ENCODE measurements around the gene ZNF737.
"Not testable (repeated sequence)": the region's sequence is repeated elsewhere in the genome, so short reads cannot be mapped to it uniquely, and the experiment has no call there.

The ZNF737 gene

GRCh38 chr19:20565321-20566018, at the start of gene ZNF737:
Gene ZNF737, minus strand, starts transcription at chr19:20565781. Its CDS starts 141 bp downstream, at chr19:20565640.
- in situ Hi-C loops (cut with MboI; ENCODE audit: low sequenced_read_pairs) = no loop called here

GRCh38 chr19:20614971-20615370, 49.4 kb upstream of the ZNF737 start:
- in situ Hi-C loops (cut with MboI; ENCODE audit: low sequenced_read_pairs) = not testable (repeated sequence)

DNA sequence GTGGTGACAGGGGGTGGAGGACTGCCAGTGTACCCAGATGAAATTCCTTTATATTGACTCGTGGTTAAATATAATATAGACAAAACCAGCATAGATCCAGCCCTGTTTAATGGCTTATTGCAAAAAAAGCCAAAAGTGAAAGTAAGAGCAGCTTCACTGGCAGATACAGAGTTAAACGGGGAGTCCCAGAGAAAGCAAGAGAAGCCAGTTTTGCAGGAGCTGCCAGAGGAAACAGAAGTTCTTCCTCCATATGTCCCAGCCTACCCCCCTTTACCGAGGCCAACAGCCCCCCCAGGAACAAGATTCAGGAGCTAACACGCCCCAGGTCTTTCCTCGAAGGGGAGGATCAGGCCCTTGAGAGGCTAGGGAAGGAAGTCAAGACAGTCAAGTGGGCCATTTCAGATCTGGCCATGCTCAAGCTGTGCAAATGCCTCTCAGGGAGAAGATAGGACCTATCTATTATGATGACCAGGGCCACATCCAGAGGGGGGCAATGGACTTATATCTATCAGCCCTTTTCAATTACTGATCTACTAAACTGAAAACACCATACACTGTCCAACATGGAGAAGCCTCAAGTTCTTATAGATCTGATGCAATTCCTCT, 47.2 kb upstream of the ZNF737 start:
- in situ Hi-C loops (cut with MboI; ENCODE audit: low sequenced_read_pairs) = no loop called here

DNA sequence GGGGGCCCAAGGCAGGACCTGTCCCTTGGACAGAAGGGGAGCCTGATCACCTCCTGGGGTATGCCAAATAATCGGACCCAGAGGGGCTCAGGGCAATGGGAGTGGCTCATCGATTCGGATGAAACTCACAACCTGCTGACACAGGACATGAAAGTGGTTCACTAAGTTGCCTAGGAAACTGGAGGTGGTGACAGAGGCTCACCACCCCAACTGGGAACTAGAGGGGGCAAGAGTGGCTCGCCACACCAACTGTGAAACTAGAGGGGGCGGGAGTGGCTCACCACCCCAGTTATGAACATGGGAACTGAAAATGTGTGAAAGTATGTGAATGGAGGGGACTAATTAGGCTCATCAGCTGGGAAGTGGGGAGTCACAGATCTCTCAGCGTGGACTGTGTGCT, 46.3 kb upstream of the ZNF737 start:
- in situ Hi-C loops (cut with MboI; ENCODE audit: low sequenced_read_pairs) = no loop called here

- in situ Hi-C loops (cut with MboI; ENCODE audit: low sequenced_read_pairs) = no loop called here
These were observed 42.4 kb upstream of the ZNF737 start for GRCh38 chr19:20607943-20608342.

DNA sequence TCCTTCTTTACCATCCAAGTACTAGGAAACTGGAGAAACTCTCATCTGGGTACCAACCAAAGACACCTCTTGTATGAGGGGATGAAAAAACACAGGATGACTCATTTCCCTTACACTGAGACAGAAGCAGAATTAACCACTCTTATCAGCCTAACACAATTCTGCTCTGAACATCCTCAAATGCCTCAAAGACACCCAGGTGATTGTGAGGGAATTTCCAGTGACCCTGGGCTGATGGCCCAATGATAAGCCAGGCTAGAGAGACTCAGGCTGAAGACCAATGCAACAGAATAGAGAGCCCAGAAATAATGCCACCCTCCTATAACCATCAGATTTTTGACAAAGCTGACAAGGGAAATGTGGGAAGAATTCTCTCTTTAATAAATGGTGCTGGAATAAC, 7.0 kb downstream of the ZNF737 start:
- in situ Hi-C loops (cut with MboI; ENCODE audit: low sequenced_read_pairs) = no loop called here

DNA sequence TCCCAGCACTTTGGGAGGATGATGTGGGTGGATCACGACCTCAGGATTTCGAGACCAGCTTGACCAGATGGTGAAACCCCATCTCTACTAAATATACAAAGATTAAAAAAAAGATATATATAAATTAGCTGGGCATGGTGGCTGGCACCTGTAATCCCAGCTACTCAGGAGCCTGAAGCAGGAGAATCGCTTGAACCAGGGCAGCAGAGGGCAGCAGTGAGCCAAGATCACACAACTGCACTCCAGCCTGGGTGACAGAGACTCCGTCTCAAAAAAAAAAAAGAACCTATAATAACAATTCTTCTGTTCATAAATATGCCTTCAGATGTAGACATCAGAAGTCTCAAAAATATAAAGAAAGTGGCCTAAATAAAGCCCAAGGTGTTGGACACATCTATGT, 7.6 kb downstream of the ZNF737 start:
- in situ Hi-C loops (cut with MboI; ENCODE audit: low sequenced_read_pairs) = no loop called here

- in situ Hi-C loops (cut with MboI; ENCODE audit: low sequenced_read_pairs) = not testable (repeated sequence)
These were observed 20.8 kb downstream of the ZNF737 start for GRCh38 chr19:20544667-20545333.

DNA sequence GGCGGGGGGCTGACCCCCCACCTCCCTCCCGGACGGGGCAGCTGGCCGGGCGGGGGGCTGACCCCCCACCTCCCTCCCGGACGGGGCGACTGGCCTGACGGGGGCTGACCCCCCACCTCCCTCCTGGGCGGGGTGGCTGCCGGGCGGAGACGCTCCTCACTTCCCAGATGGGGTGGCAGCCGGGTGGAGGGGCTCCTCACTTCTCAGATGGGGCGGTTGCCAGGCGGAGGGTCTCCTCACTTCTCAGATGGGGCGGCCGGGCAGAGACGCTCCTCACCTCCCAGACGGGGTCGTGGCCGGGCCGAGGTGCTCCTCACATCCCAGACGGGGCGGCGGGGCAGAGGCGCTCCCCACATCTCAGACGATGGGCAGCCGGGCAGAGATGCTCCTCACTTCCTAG, 35.3 kb downstream of the ZNF737 start:
- in situ Hi-C loops (cut with MboI; ENCODE audit: low sequenced_read_pairs) = not testable (repeated sequence)

DNA sequence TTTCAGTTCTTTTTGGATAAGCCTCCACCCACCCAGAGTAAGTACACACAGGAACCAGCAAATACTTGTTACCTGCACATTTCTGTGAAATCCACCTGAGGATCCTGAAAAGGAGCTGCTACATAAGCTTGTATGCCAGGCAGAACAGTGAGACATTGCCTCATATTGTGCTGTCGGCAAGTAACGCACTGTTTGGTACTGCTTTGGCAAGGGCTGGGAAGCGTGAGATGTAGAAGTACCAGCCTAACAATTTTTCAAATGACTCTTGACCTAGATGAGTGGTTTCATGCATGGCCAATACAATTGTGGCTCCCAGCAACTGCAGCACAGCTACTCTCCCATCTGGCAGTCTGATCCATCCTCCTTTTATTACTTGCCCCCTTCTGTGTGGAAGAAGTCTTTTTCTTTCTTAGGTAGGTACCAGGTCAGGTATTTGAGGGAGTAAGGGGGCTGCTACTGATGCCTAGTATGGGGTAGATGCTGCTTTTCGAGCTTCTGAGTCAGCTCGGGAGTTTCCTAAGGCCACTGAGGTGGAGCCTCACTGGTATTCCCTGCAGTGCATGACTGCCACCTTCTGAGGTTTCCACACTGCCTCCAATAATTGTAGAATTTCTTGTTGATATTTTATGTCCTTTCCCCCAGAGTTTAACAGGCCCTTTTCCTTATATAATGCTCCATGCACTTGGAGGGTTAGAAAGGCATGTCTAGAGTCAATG, 52.2 kb downstream of the ZNF737 start:
- in situ Hi-C loops (cut with MboI; ENCODE audit: low sequenced_read_pairs) = no loop called here

DNA sequence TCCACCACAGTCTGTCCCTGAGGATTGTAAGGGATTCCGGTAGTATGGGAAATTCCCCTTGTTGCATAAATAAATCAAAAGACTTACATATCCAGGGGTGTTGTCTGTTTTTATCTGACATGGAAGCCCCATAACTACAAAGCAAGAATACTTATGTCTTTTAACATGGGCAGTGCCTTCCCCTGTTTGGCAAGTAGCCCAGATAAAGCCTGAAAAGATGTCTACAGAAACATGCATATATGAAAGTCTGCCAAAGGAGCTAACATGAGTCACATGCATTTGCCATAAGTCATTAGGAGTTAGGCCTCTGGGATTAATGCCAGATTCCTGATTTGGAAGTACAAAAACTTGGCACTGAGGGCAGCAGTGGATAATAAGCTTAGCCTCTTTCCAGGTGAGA, 62.1 kb downstream of the ZNF737 start:
- in situ Hi-C loops (cut with MboI; ENCODE audit: low sequenced_read_pairs) = no loop called here

Measured in hTERT RPE-1 (cell line).